Measurements from ENCODE around the gene SPATS1.
A peak's percentile ranks its signal among the peaks of the same experiment; 100 is the strongest.
"Not testable (repeated sequence)": the region's sequence is repeated elsewhere in the genome, so short reads cannot be mapped to it uniquely, and the experiment has no call there.

Gene SPATS1

DNA sequence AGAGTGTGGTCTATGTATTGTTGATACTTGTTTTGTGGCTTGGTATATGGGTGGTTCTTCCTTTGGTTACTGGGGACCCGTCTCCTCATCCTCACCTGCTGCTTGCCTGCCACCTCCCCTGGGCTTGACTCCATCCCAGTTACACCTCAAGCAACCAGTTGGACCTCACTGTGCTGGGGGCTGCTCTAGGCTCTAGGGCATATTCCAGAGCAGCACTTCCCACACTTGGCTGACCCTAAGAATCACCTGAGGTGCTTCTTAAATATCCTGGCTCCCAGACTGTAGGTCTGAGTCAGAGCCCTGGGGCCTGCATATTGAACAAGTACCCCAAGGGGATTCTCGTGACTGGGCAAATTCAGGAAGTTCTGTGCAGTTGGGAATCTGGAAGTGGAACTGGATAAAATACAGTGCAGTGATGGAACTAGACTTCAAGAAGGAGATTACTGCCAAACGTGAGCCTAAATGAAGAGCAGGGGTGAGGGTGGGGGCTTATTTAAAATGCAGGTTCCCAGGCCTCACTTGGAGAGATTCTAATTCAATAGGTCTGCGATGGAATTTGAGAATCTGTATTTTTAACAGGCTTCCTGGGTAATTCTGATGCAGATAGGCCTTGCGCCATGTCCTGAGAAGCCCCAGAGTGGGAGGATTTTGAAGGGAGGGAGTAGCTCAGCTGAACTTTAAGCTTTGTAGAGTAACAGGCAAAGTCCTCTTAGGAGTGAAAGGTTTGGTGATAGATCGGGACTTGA lies 7.6 kb downstream of the SPATS1 start:
- Histone ChIP-seq H3K36me3 (ENCODE audit: control insufficient read depth, insufficient read depth, low read length) (no peaks in the 10 kb centered on the region), H3K4me1 (ENCODE audit: control insufficient read depth, insufficient read depth, low read length) (peaks cover 11% of the 10 kb centered on the region), H3K9me3 (ENCODE audit: control insufficient read depth, insufficient read depth, low read depth, low read length) (no peaks in the 10 kb centered on the region), H3K27ac (ENCODE audit: low read depth, low read length) (no peak overlapping the region), H3K4me3 (ENCODE audit: low read depth, low read length) (no peak overlapping the region), H3K27me3 (ENCODE audit: control insufficient read depth, insufficient read depth, low read length) (no peaks in the 10 kb centered on the region), H3K9ac (ENCODE audit: low read length) (peak overlapping the region; percentile 19)

DNA sequence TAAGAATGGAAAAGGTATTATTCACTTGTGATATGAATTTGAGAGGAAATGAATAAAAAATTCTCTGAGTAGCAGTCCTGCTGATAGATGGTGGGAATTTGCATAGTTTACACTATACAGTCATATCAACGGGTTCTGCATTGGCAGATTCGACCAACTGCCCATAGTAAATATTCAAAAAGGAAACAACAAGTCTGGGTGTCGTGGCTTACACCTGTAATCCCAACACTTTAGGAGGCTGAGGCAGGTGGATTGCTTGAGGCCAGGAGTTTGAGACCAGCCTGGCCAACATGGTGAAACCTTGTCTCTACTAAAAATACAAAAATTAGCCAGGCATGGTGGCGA lies 8.2 kb downstream of the SPATS1 start:
- not testable (repeated sequence) for H3K27me3 ChIP-seq (ENCODE audit: control insufficient read depth, insufficient read depth, low read length); H3K4me3 ChIP-seq (ENCODE audit: low read depth, low read length); H3K9me3 ChIP-seq (ENCODE audit: control insufficient read depth, insufficient read depth, low read depth, low read length); H3K9ac ChIP-seq (ENCODE audit: low read length); H3K27ac ChIP-seq (ENCODE audit: low read depth, low read length); H3K36me3 ChIP-seq (ENCODE audit: control insufficient read depth, insufficient read depth, low read length)
- peaks cover 11% of the 10 kb centered on the region for H3K4me1 ChIP-seq (ENCODE audit: control insufficient read depth, insufficient read depth, low read length)

DNA sequence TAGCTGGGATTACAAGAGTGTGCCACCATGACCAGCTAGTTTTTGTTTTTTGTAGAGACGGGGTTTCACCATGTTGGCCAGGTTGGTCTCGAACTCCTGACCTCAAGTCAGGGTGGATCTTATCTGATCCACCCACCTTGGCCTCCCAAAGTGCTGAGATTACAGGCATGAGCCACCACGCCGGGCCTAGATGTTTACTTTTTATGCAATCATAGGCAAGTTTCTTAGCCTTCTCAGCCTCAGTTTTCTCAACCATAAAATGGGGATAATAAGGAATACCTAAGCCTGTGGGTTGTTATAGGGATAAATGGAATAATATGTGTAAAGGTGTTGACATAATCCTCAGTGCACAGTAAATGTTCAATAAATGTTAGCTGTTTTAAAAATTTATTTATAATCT lies 9.8 kb downstream of the SPATS1 start:
- H3K4me3 ChIP-seq (ENCODE audit: low read depth, low read length) = no peak overlapping the region
- no peaks in the 10 kb centered on the region for H3K36me3 ChIP-seq (ENCODE audit: control insufficient read depth, insufficient read depth, low read length)
- no peak overlapping the region for H3K27ac ChIP-seq (ENCODE audit: low read depth, low read length)
- peaks cover 4% of the 10 kb centered on the region; the same call in 1 of the 2 replicates for H3K9me3 ChIP-seq (ENCODE audit: control insufficient read depth, insufficient read depth, low read depth, low read length)
- H3K9ac ChIP-seq (ENCODE audit: low read length) = no peak overlapping the region
- H3K27me3 ChIP-seq (ENCODE audit: control insufficient read depth, insufficient read depth, low read length) = no peaks in the 10 kb centered on the region; the same call in 1 of the 2 replicates
- peaks cover 11% of the 10 kb centered on the region for H3K4me1 ChIP-seq (ENCODE audit: control insufficient read depth, insufficient read depth, low read length)

DNA sequence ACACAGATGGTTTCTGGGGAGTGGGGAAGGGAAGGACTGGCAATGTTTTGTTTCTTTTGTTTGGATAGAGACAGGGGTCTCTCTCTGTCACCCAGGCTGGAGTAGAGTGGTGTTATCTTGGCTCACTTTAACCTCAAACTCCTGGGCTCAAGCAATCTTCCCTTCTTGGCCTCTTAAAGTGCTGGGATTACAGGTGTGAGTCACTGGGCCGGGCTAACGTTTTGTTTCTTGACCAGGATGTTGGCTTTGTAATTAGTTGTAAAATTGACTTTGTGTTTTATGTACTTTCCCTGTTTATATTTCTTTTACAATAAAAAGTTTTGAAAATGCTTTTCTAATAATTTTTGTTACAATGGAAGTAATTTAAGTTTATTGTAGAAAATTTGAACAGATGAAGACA lies 10.9 kb downstream of the SPATS1 start:
- peaks cover 11% of the 10 kb centered on the region for H3K4me1 ChIP-seq (ENCODE audit: control insufficient read depth, insufficient read depth, low read length)
- H3K27ac ChIP-seq (ENCODE audit: low read depth, low read length) = no peak overlapping the region
- peaks cover 4% of the 10 kb centered on the region; the same call in 1 of the 2 replicates for H3K9me3 ChIP-seq (ENCODE audit: control insufficient read depth, insufficient read depth, low read depth, low read length)
- H3K4me3 ChIP-seq (ENCODE audit: low read depth, low read length) = no peak overlapping the region
- H3K9ac ChIP-seq (ENCODE audit: low read length) = no peak overlapping the region
- no peaks in the 10 kb centered on the region; the same call in 1 of the 2 replicates for H3K27me3 ChIP-seq (ENCODE audit: control insufficient read depth, insufficient read depth, low read length)
- H3K36me3 ChIP-seq (ENCODE audit: control insufficient read depth, insufficient read depth, low read length) = no peaks in the 10 kb centered on the region

DNA sequence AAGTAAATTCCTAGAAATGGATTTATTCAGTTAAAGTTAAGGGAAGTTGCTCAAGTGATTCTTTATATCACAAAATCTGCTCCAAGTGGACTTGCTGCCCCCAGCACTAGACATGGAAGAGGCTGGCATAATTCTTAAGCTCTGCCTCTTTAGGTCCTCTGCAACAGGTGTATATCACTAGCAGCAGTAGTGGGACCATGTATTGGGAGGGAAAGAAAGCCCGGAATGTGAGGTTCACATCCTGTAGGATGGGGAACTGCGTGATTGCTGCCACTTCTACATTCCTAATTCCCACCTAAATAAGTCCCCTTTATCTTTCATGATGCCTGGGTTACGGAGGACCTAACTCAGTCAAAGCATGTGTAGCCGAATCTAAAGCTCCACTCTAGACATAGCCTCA lies 13.2 kb downstream of the SPATS1 start:
- no peak overlapping the region for H3K4me3 ChIP-seq (ENCODE audit: low read depth, low read length)
- no peaks in the 10 kb centered on the region for H3K36me3 ChIP-seq (ENCODE audit: control insufficient read depth, insufficient read depth, low read length)
- H3K4me1 ChIP-seq (ENCODE audit: control insufficient read depth, insufficient read depth, low read length) = no peaks in the 10 kb centered on the region
- peaks cover 4% of the 10 kb centered on the region; the same call in 1 of the 2 replicates for H3K9me3 ChIP-seq (ENCODE audit: control insufficient read depth, insufficient read depth, low read depth, low read length)
- H3K27ac ChIP-seq (ENCODE audit: low read depth, low read length) = no peak overlapping the region
- no peaks in the 10 kb centered on the region; the same call in 1 of the 2 replicates for H3K27me3 ChIP-seq (ENCODE audit: control insufficient read depth, insufficient read depth, low read length)
- H3K9ac ChIP-seq (ENCODE audit: low read length) = no peak overlapping the region

DNA sequence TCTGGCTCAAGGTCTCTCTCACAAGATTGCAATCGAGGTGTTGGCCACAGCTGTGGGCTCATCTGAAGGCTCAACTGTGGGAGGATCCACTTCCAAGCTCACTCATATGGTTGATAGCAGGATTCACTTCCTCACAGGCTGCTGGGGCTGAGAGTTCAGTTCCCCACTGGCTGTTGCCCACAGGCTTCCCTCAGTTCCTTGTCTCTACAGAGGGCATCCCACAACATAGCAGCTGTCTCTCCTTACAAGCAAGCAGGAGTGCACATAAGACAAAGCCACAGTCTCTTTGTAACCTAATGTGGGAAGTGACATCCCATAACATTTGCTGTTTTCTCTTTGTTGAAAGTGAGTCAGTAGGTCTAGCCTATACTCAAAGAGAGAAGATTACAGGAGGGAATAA lies 14.0 kb downstream of the SPATS1 start:
- no peak overlapping the region for H3K9ac ChIP-seq (ENCODE audit: low read length)
- no peaks in the 10 kb centered on the region; the same call in 1 of the 2 replicates for H3K27me3 ChIP-seq (ENCODE audit: control insufficient read depth, insufficient read depth, low read length)
- H3K27ac ChIP-seq (ENCODE audit: low read depth, low read length) = no peak overlapping the region
- no peak overlapping the region for H3K4me3 ChIP-seq (ENCODE audit: low read depth, low read length)
- peaks cover 4% of the 10 kb centered on the region; the same call in 1 of the 2 replicates for H3K9me3 ChIP-seq (ENCODE audit: control insufficient read depth, insufficient read depth, low read depth, low read length)
- no peaks in the 10 kb centered on the region for H3K4me1 ChIP-seq (ENCODE audit: control insufficient read depth, insufficient read depth, low read length)
- no peaks in the 10 kb centered on the region for H3K36me3 ChIP-seq (ENCODE audit: control insufficient read depth, insufficient read depth, low read length)

DNA sequence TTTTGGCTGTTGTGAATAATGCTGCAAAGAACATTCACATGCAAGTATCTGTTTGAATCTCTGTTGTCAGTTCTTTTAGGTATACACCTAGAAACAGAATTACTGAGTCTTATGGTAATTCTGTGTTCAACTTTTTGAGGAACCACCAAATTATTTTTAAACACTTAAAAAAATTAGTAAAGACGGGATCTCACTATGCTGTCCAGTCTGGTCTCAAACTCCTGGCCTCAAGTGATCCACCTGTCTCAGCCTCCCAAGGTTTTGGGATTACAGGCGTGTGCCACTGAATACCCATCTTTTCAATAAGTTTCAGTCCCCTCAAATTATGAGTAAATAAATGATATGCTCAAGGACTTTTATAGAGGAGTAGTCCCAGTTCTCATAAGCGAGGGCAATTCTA lies 17.5 kb downstream of the SPATS1 start:
- H3K36me3 ChIP-seq (ENCODE audit: control insufficient read depth, insufficient read depth, low read length) = no peaks in the 10 kb centered on the region
- H3K9ac ChIP-seq (ENCODE audit: low read length) = no peak overlapping the region
- no peak overlapping the region for H3K4me3 ChIP-seq (ENCODE audit: low read depth, low read length)
- H3K27me3 ChIP-seq (ENCODE audit: control insufficient read depth, insufficient read depth, low read length) = no peaks in the 10 kb centered on the region; the same call in 1 of the 2 replicates
- H3K27ac ChIP-seq (ENCODE audit: low read depth, low read length) = no peak overlapping the region
- H3K9me3 ChIP-seq (ENCODE audit: control insufficient read depth, insufficient read depth, low read depth, low read length) = peaks cover 4% of the 10 kb centered on the region; the same call in 1 of the 2 replicates
- no peaks in the 10 kb centered on the region for H3K4me1 ChIP-seq (ENCODE audit: control insufficient read depth, insufficient read depth, low read length)

DNA sequence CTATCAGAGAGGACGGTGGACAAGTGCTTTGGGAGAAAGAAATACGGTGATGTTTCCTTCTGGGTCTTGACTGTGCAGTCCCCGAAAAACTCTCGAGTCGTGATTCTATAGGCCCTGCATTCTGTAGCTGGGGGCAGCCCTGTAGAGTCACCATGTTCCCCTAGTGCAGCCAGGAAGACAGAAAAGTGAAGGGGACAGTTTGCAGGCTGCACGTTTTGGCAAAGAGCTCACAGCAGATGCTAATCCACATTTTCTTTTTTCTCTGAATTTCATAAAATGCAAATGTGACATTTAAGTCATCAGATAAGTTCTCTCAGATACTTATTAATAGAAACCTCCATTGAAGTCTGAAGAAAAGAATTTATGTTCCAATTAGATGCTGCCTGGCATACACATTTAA lies 19.5 kb downstream of the SPATS1 start:
- no peaks in the 10 kb centered on the region for H3K27me3 ChIP-seq (ENCODE audit: control insufficient read depth, insufficient read depth, low read length)
- H3K4me1 ChIP-seq (ENCODE audit: control insufficient read depth, insufficient read depth, low read length) = no peaks in the 10 kb centered on the region
- H3K9ac ChIP-seq (ENCODE audit: low read length) = no peak overlapping the region
- no peak overlapping the region for H3K4me3 ChIP-seq (ENCODE audit: low read depth, low read length)
- H3K36me3 ChIP-seq (ENCODE audit: control insufficient read depth, insufficient read depth, low read length) = no peaks in the 10 kb centered on the region
- no peak overlapping the region for H3K27ac ChIP-seq (ENCODE audit: low read depth, low read length)
- H3K9me3 ChIP-seq (ENCODE audit: control insufficient read depth, insufficient read depth, low read depth, low read length) = no peaks in the 10 kb centered on the region

DNA sequence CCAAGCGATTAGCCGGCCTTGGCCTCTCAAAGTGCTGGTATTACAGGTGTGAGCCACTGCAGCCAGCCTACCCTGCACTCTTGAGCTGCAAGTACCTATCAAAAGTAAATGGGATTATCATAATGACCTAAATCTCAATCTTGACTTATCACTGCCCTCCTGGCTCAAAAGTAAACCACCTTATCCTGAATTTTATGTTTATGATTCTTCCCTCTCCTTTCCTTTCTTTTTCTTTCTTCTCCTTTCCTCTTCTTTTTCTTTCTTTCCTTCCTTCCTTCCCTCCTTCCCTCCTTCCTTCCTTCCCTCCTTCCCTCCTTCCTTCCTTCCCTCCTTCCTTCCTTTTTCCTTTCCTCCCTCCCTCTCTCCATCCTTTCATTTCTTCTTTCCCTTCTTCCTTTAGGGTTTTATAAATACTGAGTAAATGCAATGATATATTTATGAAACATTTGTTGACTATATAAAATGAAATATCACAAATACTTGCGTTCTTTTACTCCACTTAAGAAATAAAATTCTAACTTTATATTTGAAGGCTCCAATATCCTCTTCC lies 21.0 kb downstream of the SPATS1 start:
- no peak overlapping the region for H3K27ac ChIP-seq (ENCODE audit: low read depth, low read length)
- no peaks in the 10 kb centered on the region for H3K36me3 ChIP-seq (ENCODE audit: control insufficient read depth, insufficient read depth, low read length)
- no peak overlapping the region for H3K4me3 ChIP-seq (ENCODE audit: low read depth, low read length)
- no peaks in the 10 kb centered on the region for H3K9me3 ChIP-seq (ENCODE audit: control insufficient read depth, insufficient read depth, low read depth, low read length)
- H3K4me1 ChIP-seq (ENCODE audit: control insufficient read depth, insufficient read depth, low read length) = no peaks in the 10 kb centered on the region
- H3K9ac ChIP-seq (ENCODE audit: low read length) = no peak overlapping the region
- H3K27me3 ChIP-seq (ENCODE audit: control insufficient read depth, insufficient read depth, low read length) = no peaks in the 10 kb centered on the region

DNA sequence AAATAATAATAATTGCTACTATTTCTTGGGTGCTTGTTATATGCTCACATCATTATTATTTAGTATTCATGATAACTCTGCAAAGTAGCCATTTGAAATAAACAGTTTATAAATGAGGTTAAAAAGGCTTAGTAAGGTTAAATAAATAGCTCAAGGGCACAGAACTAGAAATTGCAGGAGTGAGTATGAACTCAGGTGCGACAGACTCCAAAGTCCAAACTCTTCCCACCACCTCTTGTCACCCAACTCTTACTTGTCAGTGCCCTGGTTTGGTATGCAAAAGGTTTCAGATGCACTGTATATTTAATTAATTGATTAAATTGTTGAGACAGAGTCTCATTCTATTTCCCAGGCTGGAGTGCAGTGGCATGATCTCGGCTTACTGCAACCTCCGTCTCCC lies 24.3 kb downstream of the SPATS1 start:
- Histone ChIP-seq H3K9ac (ENCODE audit: low read length) (no peak overlapping the region), H3K4me1 (ENCODE audit: control insufficient read depth, insufficient read depth, low read length) (no peaks in the 10 kb centered on the region), H3K9me3 (ENCODE audit: control insufficient read depth, insufficient read depth, low read depth, low read length) (no peaks in the 10 kb centered on the region), H3K36me3 (ENCODE audit: control insufficient read depth, insufficient read depth, low read length) (no peaks in the 10 kb centered on the region), H3K27me3 (ENCODE audit: control insufficient read depth, insufficient read depth, low read length) (no peaks in the 10 kb centered on the region), H3K4me3 (ENCODE audit: low read depth, low read length) (no peak overlapping the region), H3K27ac (ENCODE audit: low read depth, low read length) (no peak overlapping the region)

DNA sequence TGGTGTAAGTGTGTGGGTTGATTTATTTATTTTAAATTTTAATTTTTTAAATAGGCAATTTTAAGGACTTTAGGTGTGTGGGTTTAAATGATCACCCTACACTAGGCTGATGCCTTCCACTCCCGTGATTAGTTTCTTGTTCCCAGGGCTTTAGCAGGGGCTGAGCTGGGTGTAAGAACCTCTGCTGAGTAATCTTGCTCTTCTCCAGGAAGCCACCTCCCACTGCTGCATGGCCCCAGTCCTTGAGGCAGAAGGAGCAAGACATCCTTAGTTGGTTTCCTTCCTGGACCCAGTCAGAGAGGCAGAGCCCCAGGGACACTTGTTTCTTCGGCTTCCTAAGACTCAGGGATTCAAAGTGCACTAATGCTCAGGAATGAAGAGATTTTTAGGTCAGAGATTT lies 25.2 kb downstream of the SPATS1 start:
- no peaks in the 10 kb centered on the region for H3K9me3 ChIP-seq (ENCODE audit: control insufficient read depth, insufficient read depth, low read depth, low read length)
- H3K4me3 ChIP-seq (ENCODE audit: low read depth, low read length) = no peak overlapping the region
- H3K27me3 ChIP-seq (ENCODE audit: control insufficient read depth, insufficient read depth, low read length) = no peaks in the 10 kb centered on the region
- no peak overlapping the region for H3K27ac ChIP-seq (ENCODE audit: low read depth, low read length)
- no peaks in the 10 kb centered on the region for H3K36me3 ChIP-seq (ENCODE audit: control insufficient read depth, insufficient read depth, low read length)
- no peak overlapping the region for H3K9ac ChIP-seq (ENCODE audit: low read length)
- no peaks in the 10 kb centered on the region; the same call in 1 of the 2 replicates for H3K4me1 ChIP-seq (ENCODE audit: control insufficient read depth, insufficient read depth, low read length)

Measured in HUES6 (cell line).